ENCODE results near the gene GABBR1.

GABBR1 gene

GRCh38 chr6:29564875-29565274, 68.1 kb downstream of the GABBR1 start:
- H3K4me3 ChIP-seq (ENCODE audit: low read depth, low read length) = no peak overlapping the region
- no peak for TF ChIP-seq CTCF (IDR thresholded peaks at IDR 0.05; ENCODE audit: low read depth, low read length)

- no peak for TF ChIP-seq CTCF (IDR thresholded peaks at IDR 0.05; ENCODE audit: low read depth, low read length)
- H3K4me3 ChIP-seq (ENCODE audit: low read depth, low read length) = no peak overlapping the region
Measured at GRCh38 chr6:29563435-29563965, 69.5 kb downstream of the GABBR1 start.

GRCh38 chr6:29561606-29562181, 71.3 kb downstream of the GABBR1 start:
- H3K4me3 ChIP-seq (ENCODE audit: low read depth, low read length) = no peak overlapping the region
- no peak for TF ChIP-seq CTCF (IDR thresholded peaks at IDR 0.05; ENCODE audit: low read depth, low read length)

GRCh38 chr6:29561091-29561490, 71.9 kb downstream of the GABBR1 start:
- H3K4me3 ChIP-seq (ENCODE audit: low read depth, low read length) = no peak overlapping the region
- no peak for TF ChIP-seq CTCF (IDR thresholded peaks at IDR 0.05; ENCODE audit: low read depth, low read length)

GRCh38 chr6:29559524-29560287, 73.3 kb downstream of the GABBR1 start, which contains the start of gene UBD:
Gene UBD, minus strand, starts transcription at chr6:29559732. Its CDS starts 31 bp downstream, at chr6:29559701.
- TF ChIP-seq CTCF (IDR thresholded peaks at IDR 0.05; ENCODE audit: low read depth, low read length) = no peak
- no peak within 1 kb of the TSS for H3K4me3 ChIP-seq (ENCODE audit: low read depth, low read length)

- no peak for TF ChIP-seq CTCF (IDR thresholded peaks at IDR 0.05; ENCODE audit: low read depth, low read length)
- no peak overlapping the region for H3K4me3 ChIP-seq (ENCODE audit: low read depth, low read length)
Measured at GRCh38 chr6:29558439-29559079, 74.4 kb downstream of the GABBR1 start.

- no peak for TF ChIP-seq CTCF (IDR thresholded peaks at IDR 0.05; ENCODE audit: low read depth, low read length)
- no peak overlapping the region for H3K4me3 ChIP-seq (ENCODE audit: low read depth, low read length)
Measured at GRCh38 chr6:29557320-29557719, 75.7 kb downstream of the GABBR1 start.
